ENCODE results near the gene MAPK1.
"Not testable (repeated sequence)": the region's sequence is repeated elsewhere in the genome, so short reads cannot be mapped to it uniquely, and the experiment has no call there.

The MAPK1 gene

GRCh38 chr22:21817497-21817853 lies 50.0 kb downstream of the MAPK1 start:
- not testable (repeated sequence) for DNase-seq

GRCh38 chr22:21816787-21817496 lies 50.5 kb downstream of the MAPK1 start:
- no peak for DNase-seq

GRCh38 chr22:21816472-21816786 lies 51.0 kb downstream of the MAPK1 start:
- DNase-seq = no peak

GRCh38 chr22:21815958-21816357 lies 51.5 kb downstream of the MAPK1 start:
- no peak for DNase-seq

- DNase-seq = no peak
Observed at GRCh38 chr22:21815357-21815756, 52.1 kb downstream of the MAPK1 start.

- DNase-seq = no peak
Observed at GRCh38 chr22:21811982-21812381, 55.5 kb downstream of the MAPK1 start.

- DNase-seq = peak; percentile 62
Observed at GRCh38 chr22:21807544-21808529, 59.6 kb downstream of the MAPK1 start.

GRCh38 chr22:21805325-21805724 lies 62.1 kb downstream of the MAPK1 start:
- DNase-seq = not testable (repeated sequence)

GRCh38 chr22:21803811-21804249 lies 63.6 kb downstream of the MAPK1 start:
- DNase-seq = no peak

GRCh38 chr22:21802673-21803072 lies 64.8 kb downstream of the MAPK1 start:
- DNase-seq = no peak

GRCh38 chr22:21802056-21802455 lies 65.4 kb downstream of the MAPK1 start:
- no peak for DNase-seq

GRCh38 chr22:21801304-21801644 lies 66.2 kb downstream of the MAPK1 start:
- DNase-seq = not testable (repeated sequence)

GRCh38 chr22:21800552-21801303 lies 66.7 kb downstream of the MAPK1 start:
- no peak for DNase-seq

- no peak for DNase-seq
Observed at GRCh38 chr22:21797444-21798221, 69.8 kb downstream of the MAPK1 start.

- DNase-seq = no peak
Observed at GRCh38 chr22:21796863-21797262, 70.6 kb downstream of the MAPK1 start.

GRCh38 chr22:21796231-21796630 lies 71.2 kb downstream of the MAPK1 start:
- DNase-seq = no peak

GRCh38 chr22:21793716-21794115 lies 73.7 kb downstream of the MAPK1 start:
- not testable (repeated sequence) for DNase-seq

- no peak for DNase-seq
Observed at GRCh38 chr22:21791635-21792625, 75.5 kb downstream of the MAPK1 start.

GRCh38 chr22:21790849-21791610 lies 76.4 kb downstream of the MAPK1 start:
- not testable (repeated sequence) for DNase-seq

- no peak for DNase-seq
Observed at GRCh38 chr22:21790359-21790758, 77.1 kb downstream of the MAPK1 start.

GRCh38 chr22:21787565-21787964 lies 79.9 kb downstream of the MAPK1 start:
- not testable (repeated sequence) for DNase-seq

Data from NCI-H345 (cell line).